Smooth muscle cell (in vitro differentiated cells): ENCODE results near the gene ZNF605. TPM values are rescaled to one million over a fixed set of nuclear protein-coding genes. Genes with fewer than 3 reads are reported as not detected.
"Not testable (repeated sequence)": the region's sequence is repeated elsewhere in the genome, so short reads cannot be mapped to it uniquely, and the experiment has no call there.

Experiments used
- DNase-seq: peaks from one replicate; lab custom pipeline; 2025; ENCODE audit not compliant: unreplicated experiment; lab: John Stamatoyannopoulos, UW
- H2AFZ ChIP-seq: fragments of 200-600 bp; sonication (generic); 2 replicates; pipeline ENCODE4 v1.6.0; 2016; ENCODE audit warnings: antibody characterized with exemption, low read depth, mild to moderate bottlenecking
- H3F3A ChIP-seq: fragments of 200-600 bp; sonication (generic); 2 replicates; pipeline ENCODE4 v1.6.0; 2017; ENCODE audit warnings: antibody characterized with exemption, low read depth
- H3K27ac ChIP-seq: fragments of 200-600 bp; sonication (generic); 2 replicates; pipeline ENCODE4 v1.5.1; 2016; ENCODE audit warnings: low read depth, mild to moderate bottlenecking
- H3K27me3 ChIP-seq: fragments of 200-600 bp; sonication (generic); 2 replicates; pipeline ENCODE4 v1.6.1; 2016; ENCODE audit warnings: low read depth, mild to moderate bottlenecking
- H3K36me3 ChIP-seq: fragments of 200-600 bp; sonication (generic); 2 replicates; pipeline ENCODE4 v1.5.1; 2016; ENCODE audit warnings: low read depth
- H3K4me1 ChIP-seq: fragments of 200-600 bp; sonication (generic); 2 replicates; pipeline ENCODE4 v1.5.1; 2016; ENCODE audit warnings: low read depth
- H3K4me2 ChIP-seq: fragments of 200-600 bp; sonication (generic); 2 replicates; pipeline ENCODE4 v1.6.0; 2016; ENCODE audit warnings: mild to moderate bottlenecking
- H3K4me3 ChIP-seq: fragments of 200-600 bp; sonication (generic); 2 replicates; pipeline ENCODE4 v1.5.1; 2016; ENCODE audit warnings: mild to moderate bottlenecking
- H3K79me2 ChIP-seq: fragments of 200-600 bp; sonication (generic); 2 replicates; pipeline ENCODE4 v1.6.0; 2016; ENCODE audit warnings: low read depth, mild to moderate bottlenecking
- H3K9ac ChIP-seq: fragments of 200-600 bp; sonication (generic); 2 replicates; pipeline ENCODE4 v1.6.0; 2016; ENCODE audit warnings: low read depth
- H3K9me3 ChIP-seq: fragments of 200-600 bp; sonication (generic); replicated peaks from 2 replicates; pipeline ENCODE4 v1.5.1; 2016; ENCODE audit warnings: low read depth
- H4K20me1 ChIP-seq: fragments of 200-600 bp; sonication (generic); 2 replicates; pipeline ENCODE4 v1.6.0; 2016; ENCODE audit warnings: low read depth
- CTCF ChIP-seq: fragments of 200-600 bp; sonication (generic); IDR thresholded peaks from 2 replicates; pipeline ENCODE4 v1.5.1; 2017; ENCODE audit warnings: borderline replicate concordance, mild to moderate bottlenecking, antibody characterized with exemption; ENCODE audit not compliant: insufficient read depth, poor library complexity, severe bottlenecking
- WGBS: methylation state at CpG from one replicate; pipeline ENCODE4 v1.1.7; 2016; ENCODE audit warnings: low lambda C conversion rate; 5-methylcytosine and 5-hydroxymethylcytosine counted together
- polyA plus RNA-seq: library from polyadenylated mRNA; unstranded; fragments of >200 nt; fragmentation: Nextera tagmentation; extraction: Ambion mirVana; gene quantifications from 2 replicates; pipeline ENCODE4 v1.2.1, GENCODE V29; 2016
- total RNA-seq: library from RNA; depleted of rRNA; stranded (reverse); fragments of >200 nt; gene quantifications from 2 replicates; pipeline ENCODE4 v1.2.3, GENCODE V29; 2014

The ZNF605 gene
- total and polyA plus RNA-seq, 2 experiments from 2014 or later = 6.3 to 9.7 TPM

- H4K20me1 ChIP-seq = no peaks in the 10 kb centered on the region
- H2AFZ ChIP-seq = peak within 1 kb of the TSS; percentile 100
- no peaks in the 10 kb centered on the region for H3K27me3 ChIP-seq
- H3K4me1 ChIP-seq = peaks cover 4% of the 10 kb centered on the region
- no peaks in the 10 kb centered on the region for H3F3A ChIP-seq
- peaks cover 45% of the 10 kb centered on the region for H3K79me2 ChIP-seq
- peak within 1 kb of the TSS; percentile 82 for H3K9ac ChIP-seq
- TF ChIP-seq CTCF = no peak
- H3K4me2 ChIP-seq = peak within 1 kb of the TSS; percentile 97
- H3K4me3 ChIP-seq = peak within 1 kb of the TSS; percentile 97
- WGBS = 2% methylated on average over 76 of the region's 76 CpGs
- no peaks in the 10 kb centered on the region for H3K9me3 ChIP-seq
- H3K36me3 ChIP-seq = peaks cover 8% of the 10 kb centered on the region
- peak; percentile 37 for DNase-seq
- peak within 1 kb of the TSS; percentile 78 for H3K27ac ChIP-seq
Measured at GRCh38 chr12:132986001-132986884, 30.1 kb upstream of the ZNF605 start, which contains the start of gene ZNF26. ZNF26 (plus strand) TSS chr12:132986367; CDS start chr12:132986841, 474 bp downstream.

GRCh38 chr12:132976870-132977269, 20.8 kb upstream of the ZNF605 start:
- not testable (repeated sequence) for H3K36me3 ChIP-seq, H3K27me3 ChIP-seq, DNase-seq, H3K4me3 ChIP-seq, H2AFZ ChIP-seq, H3K9me3 ChIP-seq, H3K9ac ChIP-seq, H3F3A ChIP-seq, H3K4me2 ChIP-seq, H3K27ac ChIP-seq, H3K4me1 ChIP-seq, H4K20me1 ChIP-seq, H3K79me2 ChIP-seq
- WGBS = 53% methylated on average over 13 of the region's 13 CpGs

GRCh38 chr12:132972374-132972773, 16.3 kb upstream of the ZNF605 start:
- no peak overlapping the region for H3K9ac ChIP-seq
- H3K36me3 ChIP-seq = no peaks in the 10 kb centered on the region
- H3K4me2 ChIP-seq = no peak overlapping the region
- no peak for DNase-seq
- TF ChIP-seq CTCF = no peak
- no peaks in the 10 kb centered on the region for H3K79me2 ChIP-seq
- no peak overlapping the region for H3K4me3 ChIP-seq
- WGBS = 80% methylated on average over 1 of the region's 1 CpG
- H3F3A ChIP-seq = no peaks in the 10 kb centered on the region
- H2AFZ ChIP-seq = no peak overlapping the region
- H3K4me1 ChIP-seq = no peaks in the 10 kb centered on the region
- H4K20me1 ChIP-seq = no peaks in the 10 kb centered on the region
- H3K9me3 ChIP-seq = peaks cover 4% of the 10 kb centered on the region
- H3K27me3 ChIP-seq = no peaks in the 10 kb centered on the region
- no peak overlapping the region for H3K27ac ChIP-seq

GRCh38 chr12:132967736-132968135, 11.6 kb upstream of the ZNF605 start:
- no peaks in the 10 kb centered on the region for H3K27me3 ChIP-seq
- WGBS = 97% methylated on average over 21 of the region's 21 CpGs
- H3K4me3 ChIP-seq = no peak overlapping the region
- no peak overlapping the region for H3K4me2 ChIP-seq
- TF ChIP-seq CTCF = no peak
- no peak overlapping the region for H2AFZ ChIP-seq
- H3K9me3 ChIP-seq = peaks cover 4% of the 10 kb centered on the region
- DNase-seq = no peak
- H3K9ac ChIP-seq = no peak overlapping the region
- no peaks in the 10 kb centered on the region for H3F3A ChIP-seq
- no peaks in the 10 kb centered on the region for H3K36me3 ChIP-seq
- no peaks in the 10 kb centered on the region for H4K20me1 ChIP-seq
- H3K4me1 ChIP-seq = no peaks in the 10 kb centered on the region
- no peak overlapping the region for H3K27ac ChIP-seq
- no peaks in the 10 kb centered on the region for H3K79me2 ChIP-seq
